ENCODE results near the gene TBC1D21. TPM values are rescaled to one million over a fixed set of nuclear protein-coding genes. Genes with fewer than 3 reads are reported as not detected.
"Not testable (repeated sequence)": the region's sequence is repeated elsewhere in the genome, so short reads cannot be mapped to it uniquely, and the experiment has no call there.

TBC1D21 gene
- polyA plus RNA-seq, 1 donor from 2014 or later, result not detected

- no peaks in the 10 kb centered on the region for H3F3A ChIP-seq (ENCODE audit: insufficient read depth, low read length, poor library complexity, severe bottlenecking)
- H3K9me2 ChIP-seq (ENCODE audit: insufficient read depth, low read length), result no peaks in the 10 kb centered on the region
- no peaks in the 10 kb centered on the region for H4K20me1 ChIP-seq (ENCODE audit: insufficient read depth)
- H3K4me2 ChIP-seq (ENCODE audit: low read length), result no peak overlapping the region
- TF ChIP-seq EP300 (conservative IDR thresholded peaks at IDR 0.05; ENCODE audit: poor library complexity, severe bottlenecking) (no peak), EZH2 (IDR thresholded peaks at IDR 0.05; ENCODE audit: borderline replicate concordance, insufficient read depth, low read length, poor library complexity, severe bottlenecking) (no peak), MXI1 (conservative IDR thresholded peaks at IDR 0.05; ENCODE audit: poor library complexity, severe bottlenecking) (no peak), RAD21 (conservative IDR thresholded peaks at IDR 0.05) (no peak), SMC3 (conservative IDR thresholded peaks at IDR 0.05; ENCODE audit: poor library complexity) (no peak), TAF1 (IDR thresholded peaks at IDR 0.05; ENCODE audit: low read depth) (no peak), POLR2AphosphoS5 (IDR thresholded peaks at IDR 0.05) (no peak)
- TF ChIP-seq, protein P1, sequence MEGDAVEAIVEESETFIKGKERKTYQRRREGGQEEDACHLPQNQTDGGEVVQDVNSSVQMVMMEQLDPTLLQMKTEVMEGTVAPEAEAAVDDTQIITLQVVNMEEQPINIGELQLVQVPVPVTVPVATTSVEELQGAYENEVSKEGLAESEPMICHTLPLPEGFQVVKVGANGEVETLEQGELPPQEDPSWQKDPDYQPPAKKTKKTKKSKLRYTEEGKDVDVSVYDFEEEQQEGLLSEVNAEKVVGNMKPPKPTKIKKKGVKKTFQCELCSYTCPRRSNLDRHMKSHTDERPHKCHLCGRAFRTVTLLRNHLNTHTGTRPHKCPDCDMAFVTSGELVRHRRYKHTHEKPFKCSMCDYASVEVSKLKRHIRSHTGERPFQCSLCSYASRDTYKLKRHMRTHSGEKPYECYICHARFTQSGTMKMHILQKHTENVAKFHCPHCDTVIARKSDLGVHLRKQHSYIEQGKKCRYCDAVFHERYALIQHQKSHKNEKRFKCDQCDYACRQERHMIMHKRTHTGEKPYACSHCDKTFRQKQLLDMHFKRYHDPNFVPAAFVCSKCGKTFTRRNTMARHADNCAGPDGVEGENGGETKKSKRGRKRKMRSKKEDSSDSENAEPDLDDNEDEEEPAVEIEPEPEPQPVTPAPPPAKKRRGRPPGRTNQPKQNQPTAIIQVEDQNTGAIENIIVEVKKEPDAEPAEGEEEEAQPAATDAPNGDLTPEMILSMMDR (IDR thresholded peaks at IDR 0.05; ENCODE audit: poor library complexity, severe bottlenecking), result no peak
- TF ChIP-seq, protein P2, sequence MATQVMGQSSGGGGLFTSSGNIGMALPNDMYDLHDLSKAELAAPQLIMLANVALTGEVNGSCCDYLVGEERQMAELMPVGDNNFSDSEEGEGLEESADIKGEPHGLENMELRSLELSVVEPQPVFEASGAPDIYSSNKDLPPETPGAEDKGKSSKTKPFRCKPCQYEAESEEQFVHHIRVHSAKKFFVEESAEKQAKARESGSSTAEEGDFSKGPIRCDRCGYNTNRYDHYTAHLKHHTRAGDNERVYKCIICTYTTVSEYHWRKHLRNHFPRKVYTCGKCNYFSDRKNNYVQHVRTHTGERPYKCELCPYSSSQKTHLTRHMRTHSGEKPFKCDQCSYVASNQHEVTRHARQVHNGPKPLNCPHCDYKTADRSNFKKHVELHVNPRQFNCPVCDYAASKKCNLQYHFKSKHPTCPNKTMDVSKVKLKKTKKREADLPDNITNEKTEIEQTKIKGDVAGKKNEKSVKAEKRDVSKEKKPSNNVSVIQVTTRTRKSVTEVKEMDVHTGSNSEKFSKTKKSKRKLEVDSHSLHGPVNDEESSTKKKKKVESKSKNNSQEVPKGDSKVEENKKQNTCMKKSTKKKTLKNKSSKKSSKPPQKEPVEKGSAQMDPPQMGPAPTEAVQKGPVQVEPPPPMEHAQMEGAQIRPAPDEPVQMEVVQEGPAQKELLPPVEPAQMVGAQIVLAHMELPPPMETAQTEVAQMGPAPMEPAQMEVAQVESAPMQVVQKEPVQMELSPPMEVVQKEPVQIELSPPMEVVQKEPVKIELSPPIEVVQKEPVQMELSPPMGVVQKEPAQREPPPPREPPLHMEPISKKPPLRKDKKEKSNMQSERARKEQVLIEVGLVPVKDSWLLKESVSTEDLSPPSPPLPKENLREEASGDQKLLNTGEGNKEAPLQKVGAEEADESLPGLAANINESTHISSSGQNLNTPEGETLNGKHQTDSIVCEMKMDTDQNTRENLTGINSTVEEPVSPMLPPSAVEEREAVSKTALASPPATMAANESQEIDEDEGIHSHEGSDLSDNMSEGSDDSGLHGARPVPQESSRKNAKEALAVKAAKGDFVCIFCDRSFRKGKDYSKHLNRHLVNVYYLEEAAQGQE (IDR thresholded peaks at IDR 0.05; ENCODE audit: borderline replicate concordance), result no peak
- H3K9me3 ChIP-seq (ENCODE audit: low read length), result no peaks in the 10 kb centered on the region
- H3K27ac ChIP-seq (ENCODE audit: low read length), result no peak overlapping the region
- no peak overlapping the region for H2AFZ ChIP-seq (ENCODE audit: low read depth, low read length)
- H3K79me2 ChIP-seq (replicated peaks; ENCODE audit: insufficient read depth, low read length), result no peaks in the 10 kb centered on the region
- no peak overlapping the region for H3K4me3 ChIP-seq (ENCODE audit: low read length)
- no peak overlapping the region for H3K9ac ChIP-seq (ENCODE audit: low read length)
- no peaks in the 10 kb centered on the region for H3K27me3 ChIP-seq (ENCODE audit: insufficient read depth, low read depth, low read length)
- H3K36me3 ChIP-seq (ENCODE audit: insufficient read depth, low read length), result no peaks in the 10 kb centered on the region
Observed at GRCh38 chr15:73937296-73937695, 63.9 kb downstream of the TBC1D21 start.

DNA sequence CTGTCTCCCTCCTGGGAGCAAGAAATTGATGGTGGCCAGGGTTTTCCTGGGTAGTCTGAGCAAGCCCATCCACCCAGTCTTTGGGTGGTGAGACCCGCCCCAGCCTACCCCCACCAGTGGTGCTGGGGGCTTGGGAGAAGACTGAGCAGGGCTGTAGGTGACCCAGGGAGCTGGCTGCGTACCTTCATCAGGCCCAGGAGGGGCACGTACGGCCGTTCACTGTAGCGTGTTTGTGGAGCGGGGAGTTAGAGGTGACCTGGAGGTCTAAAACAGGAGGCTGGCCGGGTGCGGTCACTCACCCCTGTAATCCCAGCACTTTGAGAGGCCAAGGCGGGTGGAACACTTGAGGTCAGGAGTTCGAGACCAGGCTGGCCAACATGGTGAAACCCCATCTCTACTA, 64.4 kb downstream of the TBC1D21 start:
- Histone ChIP-seq H3K4me3 (ENCODE audit: low read length) (no peak overlapping the region), H3K9me3 (ENCODE audit: low read length) (no peaks in the 10 kb centered on the region), H3K9me2 (ENCODE audit: insufficient read depth, low read length) (no peaks in the 10 kb centered on the region), H3K79me2 (replicated peaks; ENCODE audit: insufficient read depth, low read length) (no peaks in the 10 kb centered on the region), H3K9ac (ENCODE audit: low read length) (no peak overlapping the region), H3K36me3 (ENCODE audit: insufficient read depth, low read length) (no peaks in the 10 kb centered on the region), H2AFZ (ENCODE audit: low read depth, low read length) (no peak overlapping the region), H3F3A (ENCODE audit: insufficient read depth, low read length, poor library complexity, severe bottlenecking) (no peaks in the 10 kb centered on the region), H4K20me1 (ENCODE audit: insufficient read depth) (no peaks in the 10 kb centered on the region), H3K27me3 (ENCODE audit: insufficient read depth, low read depth, low read length) (no peaks in the 10 kb centered on the region), H3K4me2 (ENCODE audit: low read length) (no peak overlapping the region), H3K27ac (ENCODE audit: low read length) (no peak overlapping the region)
- TF ChIP-seq EP300 (conservative IDR thresholded peaks at IDR 0.05; ENCODE audit: poor library complexity, severe bottlenecking) (no peak), TAF1 (IDR thresholded peaks at IDR 0.05; ENCODE audit: low read depth) (no peak), MXI1 (conservative IDR thresholded peaks at IDR 0.05; ENCODE audit: poor library complexity, severe bottlenecking) (no peak), SMC3 (conservative IDR thresholded peaks at IDR 0.05; ENCODE audit: poor library complexity) (no peak), POLR2AphosphoS5 (IDR thresholded peaks at IDR 0.05) (no peak), EZH2 (IDR thresholded peaks at IDR 0.05; ENCODE audit: borderline replicate concordance, insufficient read depth, low read length, poor library complexity, severe bottlenecking) (no peak), RAD21 (conservative IDR thresholded peaks at IDR 0.05) (no peak)
- TF ChIP-seq, protein P1 (IDR thresholded peaks at IDR 0.05; ENCODE audit: poor library complexity, severe bottlenecking), result no peak
- TF ChIP-seq, protein P2 (IDR thresholded peaks at IDR 0.05; ENCODE audit: borderline replicate concordance), result no peak

DNA sequence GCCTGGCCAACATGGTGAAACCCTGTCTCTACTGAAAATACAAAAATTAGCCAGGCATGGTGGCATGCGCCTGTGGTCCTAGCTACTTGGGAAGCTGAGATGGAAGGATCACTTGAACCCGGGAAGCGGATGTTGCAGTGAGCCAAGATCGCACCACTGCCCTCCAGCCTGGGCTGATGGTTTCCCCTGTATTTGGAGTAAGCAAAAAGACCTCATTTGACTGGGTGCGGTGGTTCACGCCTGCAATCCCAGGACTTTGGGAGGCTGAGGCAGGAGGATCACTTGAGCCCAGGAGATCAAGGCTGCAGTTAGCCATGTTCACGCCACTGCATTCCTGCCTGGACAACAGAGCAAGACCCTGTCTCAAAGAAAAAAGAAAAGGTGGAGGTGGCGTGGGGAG, 65.2 kb downstream of the TBC1D21 start:
- H3K9me3 ChIP-seq (ENCODE audit: low read length); H2AFZ ChIP-seq (ENCODE audit: low read depth, low read length); H3K4me3 ChIP-seq (ENCODE audit: low read length); H3K36me3 ChIP-seq (ENCODE audit: insufficient read depth, low read length); H4K20me1 ChIP-seq (ENCODE audit: insufficient read depth); H3K27ac ChIP-seq (ENCODE audit: low read length); H3K27me3 ChIP-seq (ENCODE audit: insufficient read depth, low read depth, low read length); H3F3A ChIP-seq (ENCODE audit: insufficient read depth, low read length, poor library complexity, severe bottlenecking); H3K9ac ChIP-seq (ENCODE audit: low read length); H3K79me2 ChIP-seq (replicated peaks; ENCODE audit: insufficient read depth, low read length); H3K4me2 ChIP-seq (ENCODE audit: low read length); H3K9me2 ChIP-seq (ENCODE audit: insufficient read depth, low read length): not testable (repeated sequence)

Data from neural cell (in vitro differentiated cells).